Stimulated activated CD8-positive, alpha-beta memory T cell treated with anti-CD3 and anti-CD28 coated beads, Interleukin-2, amount 100 ng/mL, for 48 hours (primary cell): ENCODE data around the gene TRAK1.

Experiments used
- DNase-seq, 2 donors: peaks; one replicate each; pipeline ENCODE4 v3.0.0-alpha.2; 2020; ENCODE audit warnings: low read depth in 2 of 2

The TRAK1 gene

DNA sequence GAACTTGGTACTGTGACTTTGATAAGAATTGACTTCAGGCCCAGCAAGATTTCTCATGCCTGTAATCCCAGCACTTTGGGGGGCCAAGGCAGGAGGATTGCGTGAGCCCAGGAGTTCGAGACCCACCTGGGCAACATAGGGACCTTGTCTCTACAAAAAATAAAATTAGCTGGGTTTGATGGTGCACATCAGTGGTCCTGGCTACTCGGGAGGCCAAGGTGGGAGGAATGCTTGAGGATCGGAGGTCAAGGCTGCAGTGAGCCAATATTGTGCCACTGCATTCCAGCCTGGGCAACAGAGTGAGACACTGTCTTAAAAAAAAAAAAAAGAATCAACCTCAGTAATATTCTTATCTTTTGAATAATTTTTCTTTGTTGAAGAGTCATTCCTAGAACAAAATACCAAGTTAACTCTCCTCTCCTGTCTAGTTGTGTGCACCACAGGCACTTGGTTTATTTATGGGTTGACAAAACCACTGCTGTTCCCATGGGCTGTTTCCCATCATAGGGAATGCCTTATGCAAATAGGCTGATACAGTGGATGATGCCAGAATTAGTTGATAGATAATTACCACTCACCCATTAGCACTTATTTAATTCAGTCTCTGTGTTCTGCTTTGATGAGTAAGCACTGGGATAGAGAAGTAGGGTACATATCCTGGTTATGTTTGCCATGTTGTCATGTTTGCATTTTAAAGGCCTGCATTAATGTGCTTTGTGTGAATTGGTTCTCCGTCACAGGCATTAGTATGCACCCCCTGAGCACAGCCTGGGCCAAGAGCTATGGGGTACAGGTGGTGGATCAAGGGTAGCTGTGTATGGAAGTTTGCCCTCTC, 32.9 kb downstream of the TRAK1 start:
- no peak for DNase-seq

- DNase-seq, result no peak
Measured at GRCh38 chr3:42127226-42127625, 36.1 kb downstream of the TRAK1 start.

DNA sequence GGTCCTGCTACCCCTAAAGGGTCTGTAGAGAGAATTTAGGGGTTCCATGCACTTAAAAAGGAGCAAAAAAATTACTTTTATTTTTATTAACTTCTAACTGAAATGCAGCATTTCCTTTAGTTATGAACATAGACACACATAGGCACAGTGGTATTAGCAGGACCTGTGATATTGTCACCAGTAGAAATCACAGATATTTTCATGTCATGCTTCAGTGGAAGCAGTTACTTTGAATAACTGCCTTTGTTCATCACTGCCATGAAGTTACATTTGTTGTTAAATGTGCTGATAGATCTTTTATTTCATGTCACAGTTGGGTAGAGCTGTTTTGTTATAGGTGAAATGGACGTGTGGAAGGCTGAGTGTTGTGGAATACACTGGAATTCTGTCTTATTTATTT, 37.4 kb downstream of the TRAK1 start:
- no peak for DNase-seq

DNA sequence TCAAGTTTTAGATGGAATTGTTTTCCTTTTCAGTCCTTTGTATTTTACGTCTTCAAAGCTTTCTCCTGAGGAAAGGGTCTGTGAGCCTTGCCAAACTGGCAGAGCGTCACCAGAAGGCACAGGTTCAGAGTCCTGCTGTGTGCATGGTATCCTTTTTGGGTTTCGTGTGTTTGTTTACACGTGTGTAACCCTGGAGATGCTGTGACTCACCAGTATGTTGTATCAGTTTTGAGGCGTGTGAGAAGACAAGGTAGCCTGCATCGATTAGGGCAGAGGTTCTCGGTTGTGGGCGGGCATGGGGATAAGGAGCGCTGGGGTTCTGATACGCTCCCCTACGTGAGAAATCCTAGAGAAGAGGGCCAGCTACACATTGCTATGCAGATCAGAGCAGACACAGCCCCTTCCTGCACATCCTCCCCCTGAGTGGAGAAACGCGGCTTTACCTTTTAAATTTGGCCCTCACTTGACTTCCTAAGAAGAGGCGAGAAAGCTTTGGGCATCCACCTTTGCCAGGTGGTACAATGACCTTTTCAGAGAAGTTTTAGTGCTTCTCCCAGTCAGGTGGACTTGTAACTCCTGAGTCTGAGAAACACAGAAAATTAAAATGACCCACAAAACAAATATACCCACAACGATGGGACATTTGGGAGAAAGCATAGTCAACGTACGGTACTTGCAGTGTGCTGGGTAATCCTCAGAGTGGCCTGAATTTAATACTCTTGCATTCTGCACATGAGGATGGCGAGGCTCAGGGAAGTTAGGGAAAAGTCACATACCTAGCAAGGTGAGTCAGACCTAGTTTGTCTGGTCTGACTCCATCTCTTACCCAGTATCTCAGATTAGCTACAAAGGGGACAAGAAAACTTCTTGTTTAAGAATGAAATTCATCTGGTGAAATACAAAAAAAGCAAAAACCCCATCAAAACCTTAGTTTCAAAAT, 38.1 kb downstream of the TRAK1 start:
- DNase-seq, result no peak

DNA sequence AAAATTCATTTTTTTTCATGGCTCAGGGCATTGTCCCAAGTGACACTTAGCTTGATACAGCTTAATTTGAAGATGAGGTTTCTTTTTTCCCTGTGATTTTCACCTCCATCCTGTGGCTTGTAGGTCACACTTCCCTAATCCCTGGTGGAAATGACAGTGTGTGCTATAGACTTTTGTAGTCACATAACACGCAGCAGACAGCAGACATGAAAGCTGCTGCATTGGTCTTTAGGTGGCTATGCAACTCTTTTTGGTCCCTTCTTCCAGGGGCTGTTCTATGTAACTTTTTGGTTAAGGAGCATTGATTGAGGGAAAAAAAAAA, 38.8 kb downstream of the TRAK1 start:
- no peak for DNase-seq

GRCh38 chr3:42130329-42131070, 39.3 kb downstream of the TRAK1 start:
- no peak for DNase-seq

DNA sequence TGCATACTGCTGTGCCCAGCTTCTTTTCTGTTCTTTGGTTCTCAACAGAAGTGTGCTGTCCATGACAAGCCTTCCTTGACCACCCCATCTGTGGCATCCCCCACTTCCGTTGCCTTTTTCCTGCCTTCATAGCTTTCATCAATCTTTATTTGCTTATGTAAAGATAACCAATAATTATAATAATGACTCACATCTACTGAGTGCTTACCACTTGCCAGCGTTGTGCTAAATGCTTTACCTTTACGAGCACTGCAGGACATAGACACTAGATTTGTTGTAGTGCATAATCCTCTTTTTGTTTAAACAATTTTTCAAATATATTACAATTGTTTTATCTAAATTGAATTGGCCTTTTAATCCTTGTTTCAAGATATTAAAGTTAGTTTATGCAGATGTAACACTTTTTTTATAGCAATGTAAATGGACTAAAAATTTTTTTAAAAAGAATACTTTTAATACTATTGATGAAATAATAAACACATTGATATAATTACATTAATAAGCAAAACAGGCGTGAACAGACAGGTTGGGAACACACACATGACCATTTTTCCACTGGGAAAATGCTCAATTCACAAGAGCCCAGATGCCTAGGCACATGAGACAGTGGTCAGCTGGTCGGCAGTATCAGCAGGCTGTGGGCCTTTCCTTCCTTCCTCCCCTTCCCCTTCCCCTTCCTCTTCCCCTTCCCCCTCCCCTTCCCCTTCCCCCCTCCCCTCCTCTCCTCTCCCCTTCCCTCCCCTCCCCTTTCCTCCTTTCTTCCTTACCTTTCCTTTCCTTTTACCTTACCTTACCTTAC, 42.5 kb downstream of the TRAK1 start:
- no peak for DNase-seq

GRCh38 chr3:42134867-42135464, 43.8 kb downstream of the TRAK1 start:
- DNase-seq, result no peak

GRCh38 chr3:42139621-42140453, 48.7 kb downstream of the TRAK1 start:
- no peak for DNase-seq

DNA sequence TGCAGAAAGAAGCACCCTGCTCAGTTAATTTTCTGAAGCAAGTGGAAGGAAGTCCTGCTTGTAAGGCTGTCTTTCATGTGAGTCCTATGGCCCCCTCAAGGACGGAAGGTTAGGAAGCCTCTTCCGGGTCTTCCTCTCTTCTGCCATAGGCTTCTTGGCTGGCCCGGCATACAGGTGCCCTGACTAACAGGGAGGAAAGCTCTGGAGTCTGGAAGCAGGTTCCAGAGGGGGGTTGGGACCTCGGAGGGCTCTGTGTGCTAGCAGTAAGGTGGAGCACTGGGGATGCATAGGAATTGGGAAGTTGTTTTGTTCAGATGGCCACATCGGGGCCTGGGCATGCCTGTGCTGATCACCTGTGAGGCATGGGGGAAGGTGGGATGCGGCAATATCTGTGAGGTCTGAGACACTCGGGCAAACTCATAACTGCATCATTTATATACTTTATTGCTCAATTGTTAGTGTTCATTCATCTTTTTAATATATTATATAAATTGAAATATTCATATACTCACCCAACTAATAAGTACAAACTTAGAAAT, 49.6 kb downstream of the TRAK1 start:
- DNase-seq, result no peak

DNA sequence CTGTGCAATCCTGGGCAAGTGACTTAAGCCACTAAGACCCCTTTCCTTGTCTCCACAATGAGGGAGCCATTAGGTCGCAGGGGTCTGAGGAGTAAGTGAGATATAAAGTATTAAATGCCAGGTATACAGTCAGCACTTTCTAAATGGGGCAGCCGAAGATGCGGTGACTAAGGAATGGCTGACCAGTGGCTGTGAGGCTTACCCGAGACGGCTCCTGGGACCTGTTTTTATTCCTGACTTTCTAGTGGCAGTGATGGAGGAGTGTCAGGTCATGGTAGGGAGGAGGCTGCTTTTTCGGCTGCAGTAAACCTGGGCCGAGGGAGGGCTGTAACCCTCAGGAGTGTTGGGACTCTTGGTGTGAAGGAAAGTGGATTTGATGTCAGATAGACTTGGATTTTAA, 52.3 kb downstream of the TRAK1 start:
- no peak for DNase-seq

DNA sequence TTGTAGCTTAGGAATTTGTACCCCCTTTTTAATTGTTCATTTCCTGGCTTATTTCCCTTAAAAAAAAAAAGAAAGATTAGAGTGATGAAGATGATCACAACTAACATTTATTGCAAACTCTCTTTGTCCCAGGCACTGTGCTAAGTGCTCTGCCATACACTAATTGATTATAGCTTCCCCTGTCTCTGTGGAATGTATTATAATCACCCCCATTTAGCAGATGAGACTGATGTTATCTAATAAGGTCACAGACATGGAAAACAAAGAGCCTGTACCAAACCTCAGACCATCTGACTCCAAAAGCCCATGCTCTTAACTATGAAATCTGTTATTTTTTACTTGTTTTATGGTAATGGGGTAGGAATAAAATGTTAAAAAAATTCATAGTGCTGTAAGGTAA, 53.1 kb downstream of the TRAK1 start:
- no peak for DNase-seq

GRCh38 chr3:42148086-42148848, 57.1 kb downstream of the TRAK1 start:
- no peak for DNase-seq

GRCh38 chr3:42148982-42149432, 57.9 kb downstream of the TRAK1 start:
- no peak for DNase-seq

GRCh38 chr3:42149532-42149931, 58.4 kb downstream of the TRAK1 start:
- DNase-seq, result no peak

- DNase-seq, result no peak
Measured at GRCh38 chr3:42149975-42150374, 58.8 kb downstream of the TRAK1 start.

DNA sequence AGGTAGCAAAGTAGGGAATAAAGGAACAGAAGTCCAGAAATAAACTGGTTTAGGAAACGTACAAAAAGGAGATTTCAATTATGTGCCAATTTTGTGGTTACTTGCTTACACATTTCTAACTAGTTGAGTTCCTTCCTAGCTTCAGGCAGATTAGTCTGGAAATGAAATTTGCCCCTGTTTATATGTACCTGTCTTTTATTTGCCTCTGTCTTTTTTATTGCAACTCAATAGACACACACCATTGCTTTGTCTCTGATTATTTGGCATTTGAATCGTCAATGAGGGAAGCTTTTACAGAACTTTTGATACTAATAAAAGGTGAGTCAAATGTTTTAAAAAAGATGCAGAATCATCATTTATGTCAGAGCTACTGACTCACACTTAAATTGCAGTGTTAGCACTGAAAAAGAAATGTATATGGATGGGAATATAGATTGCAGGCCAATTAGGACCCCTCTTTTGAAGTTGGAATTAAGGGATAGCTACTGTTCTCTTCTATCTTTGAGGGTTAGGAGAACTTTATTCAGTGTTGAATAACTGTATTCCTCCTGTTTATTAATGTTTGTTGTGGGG, 60.5 kb downstream of the TRAK1 start:
- no peak for DNase-seq

DNA sequence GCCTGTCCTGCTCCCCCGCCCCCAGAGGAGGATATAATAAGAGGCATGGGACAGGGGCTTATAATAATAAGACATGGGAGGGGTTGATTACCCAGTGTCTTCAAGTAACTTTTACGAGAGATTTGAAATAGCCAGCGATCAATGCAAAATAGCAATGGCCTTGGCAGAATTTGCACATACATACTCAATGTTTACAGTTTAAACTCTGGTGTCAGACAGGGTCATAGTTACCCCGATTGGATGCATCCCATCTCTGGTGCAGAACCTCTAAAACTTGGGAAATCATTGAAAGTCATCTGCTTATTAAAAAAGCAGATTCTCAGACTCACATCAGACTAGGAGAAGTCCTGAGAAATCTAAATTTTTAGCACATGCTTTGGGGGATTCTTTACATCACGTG, 61.0 kb downstream of the TRAK1 start:
- no peak for DNase-seq

DNA sequence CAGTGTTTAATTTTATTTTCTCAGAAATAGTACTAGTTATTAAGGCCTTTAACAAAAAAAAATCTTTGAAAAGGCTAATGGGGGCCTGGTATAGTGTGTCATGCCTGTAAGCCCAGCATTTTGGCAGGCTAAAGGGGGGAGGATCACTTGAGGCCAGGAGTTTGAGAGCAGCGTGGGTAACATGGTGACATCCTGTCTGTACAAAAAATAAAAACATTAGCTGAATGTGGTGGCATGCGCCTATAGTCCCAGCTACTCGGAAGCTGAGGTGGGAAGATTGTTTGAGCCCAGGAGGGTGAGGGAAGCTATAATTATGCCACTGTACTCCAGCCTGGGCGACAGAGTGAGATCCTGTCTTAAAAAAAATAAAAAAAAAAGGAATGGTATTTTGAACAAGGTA, 61.9 kb downstream of the TRAK1 start:
- no peak for DNase-seq
